ENCODE data around the gene DDI2.
"Not testable (repeated sequence)": the region's sequence is repeated elsewhere in the genome, so short reads cannot be mapped to it uniquely, and the experiment has no call there.

DDI2 gene

GRCh38 chr1:15637826-15638225, 20.6 kb downstream of the DDI2 start:
- DNase-seq = no peak

- DNase-seq = no peak
Measured at GRCh38 chr1:15639262-15639661, 22.0 kb downstream of the DDI2 start.

- no peak for DNase-seq
Measured at GRCh38 chr1:15639931-15640330, 22.7 kb downstream of the DDI2 start.

GRCh38 chr1:15640667-15641066, 23.4 kb downstream of the DDI2 start:
- no peak for DNase-seq

GRCh38 chr1:15649937-15650336, 32.7 kb downstream of the DDI2 start:
- no peak for DNase-seq

GRCh38 chr1:15650433-15650832, 33.2 kb downstream of the DDI2 start:
- no peak for DNase-seq

- not testable (repeated sequence) for DNase-seq
Measured at GRCh38 chr1:15652130-15652529, 34.9 kb downstream of the DDI2 start.

- DNase-seq = no peak
Measured at GRCh38 chr1:15654091-15654690, 36.9 kb downstream of the DDI2 start.

GRCh38 chr1:15656464-15656863, 39.2 kb downstream of the DDI2 start:
- no peak for DNase-seq

- DNase-seq = no peak
Measured at GRCh38 chr1:15657021-15657420, 39.8 kb downstream of the DDI2 start.

GRCh38 chr1:15660151-15660550, 42.9 kb downstream of the DDI2 start:
- DNase-seq = no peak

GRCh38 chr1:15662477-15662876, 45.2 kb downstream of the DDI2 start:
- DNase-seq = no peak

- no peak for DNase-seq
Measured at GRCh38 chr1:15663925-15664324, 46.7 kb downstream of the DDI2 start.

- no peak for DNase-seq
Measured at GRCh38 chr1:15667362-15667761, 50.1 kb downstream of the DDI2 start.

GRCh38 chr1:15668089-15668754, 51.0 kb downstream of the DDI2 start:
- no peak for DNase-seq

- no peak for DNase-seq
Measured at GRCh38 chr1:15669074-15669473, 51.8 kb downstream of the DDI2 start.

- DNase-seq = no peak
Measured at GRCh38 chr1:15669864-15670263, 52.6 kb downstream of the DDI2 start.

- no peak for DNase-seq
Measured at GRCh38 chr1:15671430-15671829, 54.2 kb downstream of the DDI2 start.

- no peak for DNase-seq
Measured at GRCh38 chr1:15674386-15675159, 57.3 kb downstream of the DDI2 start.

- DNase-seq = no peak
Measured at GRCh38 chr1:15676010-15676409, 58.8 kb downstream of the DDI2 start.

GRCh38 chr1:15676688-15677661, 59.7 kb downstream of the DDI2 start:
- no peak for DNase-seq

- no peak for DNase-seq
Measured at GRCh38 chr1:15678578-15678977, 61.3 kb downstream of the DDI2 start.

GRCh38 chr1:15680131-15680530, 62.9 kb downstream of the DDI2 start:
- DNase-seq = no peak

All from CD4-positive, alpha-beta T cell treated with Interleukin-4 for 4 hours (primary cell).